OCI-M2 (cell line): Measurements from ENCODE around the gene GPR65.
"Not testable (repeated sequence)": the region's sequence is repeated elsewhere in the genome, so short reads cannot be mapped to it uniquely, and the experiment has no call there.

Experiments used
- DNase-seq: peaks from one replicate; lab custom pipeline; 2025; ENCODE audit not compliant: unreplicated experiment; lab: John Stamatoyannopoulos, UW

GPR65 gene

DNA sequence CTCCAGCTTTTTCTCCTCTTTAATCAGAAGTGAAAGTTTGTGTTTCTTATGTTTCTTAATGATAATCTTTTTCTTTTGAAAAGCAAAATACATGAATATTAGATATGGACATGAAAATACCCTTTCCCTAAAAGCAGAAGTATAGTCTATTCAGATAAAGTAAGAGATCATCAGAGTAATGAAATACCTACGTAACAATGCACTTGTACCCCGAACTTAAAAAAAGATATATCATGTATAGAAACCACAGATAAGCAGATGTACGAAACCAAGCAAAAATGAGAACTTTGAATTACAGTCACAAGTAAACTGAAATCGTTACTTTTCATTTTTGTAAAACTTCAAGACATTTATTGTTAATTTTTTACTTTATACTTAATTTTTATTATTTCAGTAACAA lies 1.5 kb upstream of the GPR65 start:
- DNase-seq = no peak

DNA sequence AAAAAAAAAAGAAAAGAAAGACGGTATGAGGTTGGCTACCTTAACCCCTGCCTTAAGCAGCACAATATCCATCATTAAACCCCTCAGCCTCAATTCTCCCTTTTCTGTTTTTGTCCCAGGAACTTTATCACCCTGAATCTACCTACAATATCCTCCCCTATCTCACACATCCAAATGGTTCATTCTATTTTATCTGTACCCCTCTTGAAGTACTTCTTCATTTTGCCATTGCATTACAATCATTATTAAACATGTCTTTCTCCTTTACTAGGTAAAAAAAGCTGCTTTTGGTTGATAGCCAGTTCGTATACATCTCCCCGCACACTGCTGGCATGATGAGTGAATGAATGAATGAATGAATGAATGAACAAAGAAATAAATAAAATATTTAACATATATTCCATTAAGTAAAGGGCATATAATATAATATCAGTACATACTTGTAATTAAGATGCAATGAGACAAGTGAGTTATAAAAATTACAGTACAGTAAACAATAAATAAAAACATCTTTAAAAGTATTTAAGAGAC lies 364 bp upstream of the GPR65 start:
- DNase-seq = no peak

DNA sequence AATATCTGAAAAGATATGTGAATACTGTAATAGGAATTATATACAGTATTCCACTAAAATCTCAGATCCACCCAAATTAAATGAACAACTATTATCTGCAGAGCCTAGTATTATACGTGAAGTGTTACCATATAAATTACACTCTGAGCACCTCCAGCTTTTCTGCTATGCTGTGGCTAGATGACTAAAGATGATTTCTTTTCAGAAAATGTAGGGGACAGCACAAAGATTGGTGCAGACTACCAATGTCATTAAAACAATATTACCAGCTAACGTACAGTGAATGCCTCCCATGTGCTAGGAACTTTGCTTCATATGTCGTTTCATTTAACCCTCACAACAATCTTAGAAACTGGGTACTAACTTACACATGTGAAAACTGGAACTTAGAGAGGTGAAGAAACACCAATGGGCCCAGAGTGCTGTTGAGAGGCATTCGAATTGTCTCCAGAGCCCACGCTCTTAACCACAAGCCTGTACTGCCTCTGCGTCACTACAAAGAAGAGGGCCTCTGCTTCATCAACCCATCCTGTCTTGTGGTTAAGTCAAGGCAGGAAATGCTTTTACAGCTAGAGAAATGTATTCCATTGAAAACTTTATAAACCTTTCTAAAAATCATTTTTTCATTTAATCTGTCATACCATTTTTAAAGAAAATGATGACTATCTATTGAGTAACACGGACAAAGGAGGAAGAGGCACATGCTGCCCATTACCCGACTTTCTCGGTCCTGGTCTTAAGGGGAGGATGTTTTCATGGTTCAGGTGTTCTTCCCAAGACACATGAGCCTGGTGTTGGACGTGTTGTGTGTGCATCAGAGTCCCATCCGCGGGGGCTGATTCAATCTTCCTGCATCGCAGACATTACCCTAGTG lies 1.3 kb downstream of the GPR65 start:
- DNase-seq = no peak

DNA sequence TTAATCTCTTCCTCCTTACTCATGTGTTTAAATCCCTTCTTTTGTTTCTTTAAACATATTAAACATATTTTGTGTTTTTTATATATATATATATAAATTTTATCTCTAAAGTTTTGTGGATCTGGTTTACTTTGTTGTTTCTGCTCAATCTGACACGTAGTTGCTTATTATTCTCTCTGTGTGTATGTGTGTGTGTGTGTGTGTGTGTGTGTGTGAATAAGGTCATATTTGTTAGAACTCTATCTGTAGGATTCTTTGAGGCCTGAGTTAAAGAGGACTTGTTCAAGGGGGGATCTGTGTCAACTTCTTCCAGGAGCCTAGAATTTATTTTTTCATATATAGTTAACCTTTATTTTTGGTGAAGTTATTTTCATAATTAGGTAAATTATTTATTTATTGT lies 2.7 kb downstream of the GPR65 start:
- no peak for DNase-seq

DNA sequence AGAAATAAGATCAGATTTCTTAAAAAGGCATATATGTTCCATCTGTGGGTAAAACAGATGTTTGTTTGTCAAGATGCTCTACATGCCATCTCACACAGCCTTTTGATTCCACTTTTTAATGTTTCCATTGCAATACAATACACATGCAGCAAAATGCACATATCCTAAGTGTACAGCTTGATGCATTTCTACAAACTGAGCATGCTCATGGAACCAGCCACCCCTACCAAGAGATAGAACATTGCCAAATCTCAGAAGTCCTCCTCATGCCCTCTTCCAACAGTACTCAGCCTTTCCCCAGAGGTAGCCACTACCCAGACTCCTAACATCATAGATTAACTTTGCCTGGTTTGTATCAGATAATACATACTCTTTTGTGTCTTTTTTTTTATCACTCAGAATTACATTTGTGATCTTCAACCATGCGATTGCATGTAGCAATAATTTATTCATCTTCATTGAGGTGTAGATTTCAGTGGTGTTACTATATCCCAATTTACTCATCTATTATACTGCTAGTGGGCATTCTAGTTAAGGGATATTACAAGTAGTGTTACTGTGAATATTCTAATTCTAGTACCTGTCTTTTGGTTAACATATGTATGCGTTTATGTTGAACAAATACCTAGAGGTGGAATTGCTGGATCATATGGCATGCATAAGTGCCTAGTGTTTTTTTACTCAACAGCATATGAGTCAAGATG lies 3.3 kb downstream of the GPR65 start:
- no peak for DNase-seq

DNA sequence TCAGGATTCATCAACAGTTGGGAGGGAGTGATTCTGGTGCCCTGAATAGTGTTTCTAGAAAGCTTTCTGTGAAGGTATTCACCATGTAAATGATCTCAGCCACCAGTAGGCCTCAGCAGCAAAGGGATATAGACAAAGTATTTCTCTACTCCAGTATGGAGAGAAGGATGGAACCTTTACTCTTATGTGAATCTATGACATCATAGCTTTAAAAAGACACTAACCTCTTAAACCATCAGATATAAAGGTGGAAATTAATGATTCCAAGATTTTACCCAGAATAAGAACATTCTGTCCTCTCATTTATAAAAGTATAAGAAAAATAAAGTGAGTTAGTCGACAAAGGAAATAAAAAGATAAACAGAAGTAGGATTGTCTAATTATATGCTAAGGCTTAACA lies 4.6 kb downstream of the GPR65 start:
- no peak for DNase-seq

DNA sequence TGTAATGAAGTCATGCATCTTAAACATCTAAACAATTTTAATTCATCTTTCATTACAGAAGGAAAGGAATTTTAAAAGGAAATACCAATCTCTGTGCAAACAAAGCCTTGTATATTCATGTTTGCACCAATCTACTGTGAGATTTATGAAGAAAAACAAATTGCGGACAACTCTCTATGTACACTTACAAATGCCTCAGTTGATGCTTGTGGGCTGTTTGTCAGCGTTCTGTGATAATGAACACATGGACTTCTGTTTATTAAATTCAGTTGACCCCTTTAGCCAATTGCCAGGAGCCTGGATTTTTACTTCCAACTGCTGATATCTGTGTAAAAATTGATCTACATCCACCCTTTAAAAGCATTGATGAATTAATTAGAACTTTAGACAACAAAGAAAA lies 5.4 kb downstream of the GPR65 start:
- DNase-seq = no peak

DNA sequence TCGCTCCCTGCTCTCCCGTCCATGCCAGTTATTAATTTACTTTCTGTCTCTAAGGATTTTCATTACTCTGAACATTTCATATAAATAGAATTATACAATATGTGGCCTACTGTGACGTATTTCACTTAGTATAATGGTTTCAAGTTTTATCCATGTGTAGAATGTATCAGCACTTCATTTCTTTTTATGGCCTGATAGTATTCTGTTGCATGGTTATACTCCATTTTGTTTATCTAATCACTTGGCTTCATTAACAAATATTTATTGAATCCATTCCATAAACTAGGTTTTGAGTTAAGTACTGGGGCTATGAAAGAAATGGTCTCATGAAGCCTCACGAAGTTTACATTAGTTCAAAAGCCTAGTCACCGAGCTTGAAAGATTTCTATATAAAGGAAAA lies 7.6 kb downstream of the GPR65 start:
- DNase-seq = no peak

DNA sequence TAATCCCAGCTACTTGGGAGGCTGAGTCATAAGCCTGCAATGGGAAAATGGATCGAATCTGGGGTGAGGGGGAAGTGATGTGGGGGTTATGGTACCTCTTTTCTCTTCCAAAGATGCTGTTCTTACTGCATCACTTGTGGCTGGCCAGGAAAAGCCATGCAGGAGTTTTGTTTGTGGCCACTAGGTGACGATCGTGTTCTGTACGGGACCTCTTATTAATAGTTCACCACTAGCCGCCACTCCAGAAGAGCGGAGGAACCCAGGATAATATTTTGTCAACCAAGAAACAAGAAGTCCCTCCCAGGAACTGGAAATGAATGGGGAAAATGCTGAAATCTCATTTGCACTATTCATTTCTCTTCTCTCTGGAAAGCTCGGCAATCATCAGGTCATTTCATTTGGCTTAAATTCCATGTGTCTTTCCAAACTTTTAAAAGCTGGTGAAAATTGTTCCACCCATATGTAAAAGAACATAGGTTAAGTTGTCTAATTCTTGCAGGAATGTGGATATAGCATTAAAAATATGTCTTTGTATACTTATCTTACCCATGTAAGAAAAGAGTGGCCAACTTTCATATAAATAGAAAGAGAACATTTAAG lies 8.9 kb downstream of the GPR65 start:
- DNase-seq = peak; percentile 77

DNA sequence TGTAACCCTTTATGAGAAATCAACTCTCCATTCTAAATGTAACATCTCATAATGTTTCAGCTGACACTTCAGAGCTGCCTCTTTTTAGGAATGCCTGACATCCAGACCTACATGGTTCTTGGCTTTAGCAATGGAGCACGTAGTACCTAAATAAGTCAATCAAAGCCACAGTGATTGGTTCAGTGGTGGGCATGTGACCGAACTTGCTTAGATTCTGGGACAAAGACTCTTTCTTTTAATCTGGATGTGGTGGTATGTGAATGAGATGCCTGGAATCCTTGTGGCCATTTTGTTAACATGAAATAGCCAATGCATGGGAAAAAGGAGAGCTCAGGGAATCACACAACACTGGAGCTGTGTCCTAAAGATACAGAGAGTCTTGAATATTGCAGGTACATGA lies 11.8 kb downstream of the GPR65 start:
- no peak for DNase-seq

DNA sequence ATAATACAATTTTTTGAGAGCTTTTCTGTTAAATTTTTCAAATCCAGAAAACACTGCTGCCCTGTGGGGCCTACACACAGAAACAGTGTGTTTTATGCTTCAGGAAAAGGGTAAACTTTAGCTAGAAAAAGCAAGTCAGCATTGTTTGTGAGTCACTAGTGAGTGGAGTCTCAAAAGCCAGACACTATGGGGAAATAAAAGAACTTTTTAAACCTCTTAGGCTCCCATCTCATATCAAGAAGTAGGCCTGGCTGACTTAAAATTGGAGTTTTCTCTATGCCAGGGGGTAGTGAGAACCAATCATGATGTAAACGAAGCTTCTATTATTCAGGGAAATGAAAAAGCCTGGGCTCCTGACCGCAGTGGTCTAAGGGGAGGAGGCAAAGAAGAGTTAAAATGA lies 12.6 kb downstream of the GPR65 start:
- DNase-seq = no peak

DNA sequence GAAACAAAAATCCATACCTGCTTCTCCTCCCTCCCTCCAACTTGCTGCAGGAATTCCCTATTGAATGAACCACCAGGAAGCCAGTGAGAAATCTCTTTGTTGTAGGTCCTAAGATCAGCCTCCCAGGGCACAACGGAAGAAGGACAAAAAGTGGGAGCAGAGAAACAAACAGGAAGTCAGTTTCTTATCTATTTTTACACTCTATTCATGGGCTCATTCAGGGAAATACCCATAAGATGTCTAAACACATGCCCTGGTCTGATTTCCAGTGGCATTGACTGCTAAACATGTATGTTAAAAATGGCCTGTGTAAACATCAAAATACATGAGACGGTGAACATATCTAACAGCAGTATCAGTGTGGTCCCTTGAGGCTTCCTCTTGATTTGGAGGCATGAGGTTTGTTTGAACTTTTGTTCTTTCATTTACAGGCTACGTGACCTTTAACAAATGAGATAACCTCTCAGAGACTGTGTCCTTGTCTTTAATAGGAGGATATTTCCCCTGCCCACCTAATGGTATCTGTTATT lies 18.8 kb downstream of the GPR65 start:
- no peak for DNase-seq

DNA sequence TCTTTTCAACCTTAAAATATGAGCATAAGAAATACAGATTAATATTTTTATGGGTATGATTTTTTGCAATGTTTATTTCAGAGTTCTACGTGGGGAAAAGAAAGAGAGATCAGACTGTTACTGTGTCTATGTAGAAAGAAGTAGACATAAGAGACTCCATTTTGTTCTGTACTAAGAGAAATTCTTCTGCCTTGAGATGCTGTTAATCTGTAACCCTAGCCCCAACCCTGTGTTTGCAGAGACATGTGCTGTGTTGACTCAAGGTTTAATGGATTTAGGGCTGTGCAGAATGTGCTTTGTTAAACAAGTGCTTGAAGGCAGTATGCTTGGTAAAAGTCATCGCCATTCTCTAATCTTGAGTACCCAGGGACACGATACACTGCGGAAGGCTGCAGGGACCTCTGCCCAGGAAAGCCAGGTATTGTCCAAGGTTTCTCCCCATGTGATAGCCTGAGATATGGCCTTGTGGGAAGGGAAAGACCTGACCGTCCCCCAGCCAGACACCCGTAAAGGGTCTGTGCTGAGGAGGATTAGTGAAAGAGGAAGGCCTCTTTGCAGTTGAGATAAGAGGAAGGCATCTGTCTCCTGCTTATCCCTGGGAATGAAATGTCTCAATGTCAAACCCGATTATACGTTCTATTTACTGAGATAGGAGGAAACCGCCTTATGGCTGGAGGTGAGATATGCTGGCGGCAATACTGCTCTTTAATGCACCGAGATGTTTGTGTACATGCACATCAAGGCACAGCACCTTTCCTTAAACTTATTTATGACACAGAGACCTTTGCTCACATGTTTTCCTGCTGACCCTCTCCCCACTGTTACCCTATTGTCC lies 19.5 kb downstream of the GPR65 start:
- DNase-seq = not testable (repeated sequence)

DNA sequence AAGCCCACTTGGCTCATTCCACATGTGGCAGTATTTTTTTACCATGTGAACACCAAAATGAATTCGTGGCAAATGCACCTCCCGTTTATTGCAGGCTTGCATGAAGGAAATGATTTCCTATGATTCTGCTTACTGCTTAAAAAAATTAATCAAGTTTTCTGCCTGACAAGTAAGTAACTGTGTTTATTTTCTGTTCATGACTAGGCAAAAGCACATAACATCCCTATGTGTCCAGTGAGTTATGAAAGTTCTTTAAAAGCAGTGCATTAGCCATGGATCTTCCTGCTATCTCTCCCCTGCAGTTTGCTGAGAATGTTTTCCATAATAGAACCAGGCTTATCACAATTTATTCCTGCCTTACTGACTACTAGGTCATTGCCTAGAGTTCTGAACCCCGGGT lies 20.4 kb downstream of the GPR65 start:
- no peak for DNase-seq

DNA sequence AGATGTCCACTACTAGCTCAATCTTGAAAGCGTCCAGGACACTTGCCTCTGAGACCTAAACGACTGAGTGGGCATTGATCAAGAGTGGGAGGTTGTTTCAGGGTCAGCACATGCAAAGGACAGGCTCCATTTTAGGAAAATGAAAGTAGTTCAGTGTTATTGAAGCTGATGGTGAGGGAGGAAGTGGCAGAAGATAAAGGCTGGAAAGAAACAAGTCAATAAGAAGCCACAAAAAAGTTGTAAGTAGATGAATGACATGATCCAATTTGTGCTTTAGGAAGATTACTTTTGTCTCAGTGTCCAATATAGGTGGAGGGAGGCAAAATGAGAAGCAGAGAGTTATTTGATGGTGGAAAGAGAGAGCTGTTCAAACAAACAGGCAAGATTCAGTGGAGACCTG lies 22.0 kb downstream of the GPR65 start:
- no peak for DNase-seq

DNA sequence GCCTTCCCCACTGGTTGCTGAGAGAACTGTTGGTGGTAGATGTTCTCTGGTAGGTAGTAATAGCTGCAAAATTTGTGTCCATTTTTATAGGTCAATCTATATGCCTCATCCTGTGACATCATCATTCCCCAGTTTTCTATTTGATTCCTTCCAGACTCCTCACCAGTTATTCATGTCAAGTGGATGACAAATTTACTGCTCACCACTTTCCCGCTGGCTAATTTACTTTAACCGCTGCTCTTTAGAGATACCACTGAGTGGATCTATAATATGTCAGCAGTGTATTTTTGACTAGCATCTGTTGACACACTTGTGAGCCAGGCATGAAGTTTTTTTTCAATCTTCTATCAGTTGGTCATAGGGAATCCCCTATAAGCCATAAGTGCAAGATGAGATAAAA lies 24.6 kb downstream of the GPR65 start:
- DNase-seq = no peak

DNA sequence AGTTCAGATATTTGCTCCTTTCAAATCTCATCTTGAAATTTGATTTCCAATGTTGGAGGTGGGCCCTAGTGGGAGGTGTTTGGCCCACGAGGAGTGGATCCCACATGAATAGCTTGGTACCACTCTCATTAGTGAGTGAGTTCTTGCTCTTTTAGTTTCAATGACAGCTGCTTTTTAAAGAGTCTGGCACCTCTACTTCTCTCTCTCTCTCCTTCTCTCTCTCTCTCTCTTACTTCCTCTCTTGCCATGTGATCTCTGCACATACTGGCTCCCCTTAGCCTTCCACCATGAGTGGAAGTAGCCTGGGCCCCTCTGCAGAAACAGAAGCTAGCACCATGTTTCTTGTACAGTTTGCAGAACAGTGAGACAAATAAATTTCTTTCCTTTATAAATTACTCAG lies 25.1 kb downstream of the GPR65 start:
- DNase-seq = no peak

DNA sequence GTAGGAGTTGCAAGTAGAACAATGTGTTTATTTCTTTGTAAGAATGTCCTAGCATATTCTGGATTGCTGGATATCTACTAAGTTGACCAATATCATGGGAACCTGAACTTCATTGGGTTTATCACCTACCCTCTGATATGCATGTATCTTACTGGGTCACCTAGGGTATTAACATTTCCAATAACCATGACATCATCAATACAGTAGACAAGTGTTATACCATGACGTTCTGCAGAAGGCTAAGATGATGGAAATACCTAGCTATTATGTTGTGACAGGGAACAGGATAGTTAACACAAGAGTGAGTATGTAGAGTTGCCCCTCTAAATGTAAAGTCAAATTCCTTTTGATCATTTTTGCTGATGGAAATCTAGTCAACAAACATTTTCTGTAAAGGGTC lies 26.0 kb downstream of the GPR65 start:
- DNase-seq = no peak

DNA sequence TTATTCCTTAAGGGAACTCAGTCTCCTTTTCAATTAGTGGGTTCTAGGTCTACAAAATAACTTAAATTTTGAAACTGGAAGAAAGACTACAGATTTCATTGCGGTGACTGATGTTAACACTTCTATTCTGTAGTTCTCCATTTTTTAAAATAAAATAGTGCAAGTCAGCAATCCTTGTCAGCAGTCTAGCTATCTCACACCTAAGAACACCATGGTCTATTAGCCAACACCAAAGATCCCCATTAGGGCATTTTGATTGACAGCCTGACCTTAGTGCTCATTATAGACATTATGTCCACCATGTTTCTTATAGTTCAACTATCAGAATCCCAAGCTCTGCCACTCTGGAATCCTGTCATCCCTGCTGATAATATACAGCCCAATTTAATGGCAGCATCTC lies 27.4 kb downstream of the GPR65 start:
- DNase-seq = no peak

DNA sequence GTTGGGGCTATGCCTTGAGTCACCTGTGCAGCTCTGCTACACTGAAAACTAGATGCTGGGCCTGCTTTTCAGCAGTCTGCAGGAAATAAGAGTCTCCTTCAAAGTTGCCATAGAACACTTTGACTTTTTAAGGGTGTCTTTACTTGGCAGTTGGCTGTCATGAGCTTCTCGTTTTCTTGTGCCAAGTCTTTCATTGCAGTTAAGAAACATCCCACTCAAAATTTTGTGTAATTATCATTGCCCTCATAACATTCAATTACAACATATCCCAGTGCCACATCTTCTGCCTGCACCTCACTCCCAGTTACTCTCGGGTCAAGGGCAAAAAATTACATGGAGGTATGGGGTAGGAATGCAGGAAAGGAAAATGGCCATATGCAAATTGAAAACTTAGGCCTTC lies 29.1 kb downstream of the GPR65 start:
- DNase-seq = no peak

DNA sequence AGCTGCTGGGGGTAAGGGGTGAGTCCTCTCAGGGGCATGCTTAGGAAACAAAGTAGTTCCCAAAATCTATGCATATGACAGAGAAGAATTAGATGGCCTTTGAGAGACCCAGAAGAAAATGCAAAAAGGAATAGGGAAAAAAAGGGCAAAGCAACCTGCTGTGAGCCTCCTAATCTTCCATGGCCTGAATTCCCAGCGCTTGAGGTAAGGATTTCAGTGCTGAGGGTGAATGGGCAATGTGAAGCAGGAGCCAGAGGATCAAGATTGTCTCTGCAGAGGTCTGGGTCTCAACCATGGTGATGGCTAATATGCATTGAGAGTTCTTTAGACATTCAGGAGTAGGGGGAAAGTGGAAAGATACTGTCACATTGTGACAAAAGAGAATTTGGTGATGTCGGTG lies 31.5 kb downstream of the GPR65 start:
- no peak for DNase-seq
